GM12875 (cell line): ENCODE measurements around the gene SENP8.

Experiments used
- H3K4me3 ChIP-seq: one replicate; pipeline ENCODE4 v1.5.1; 2011; ENCODE audit warnings: low read depth, low read length, control low read depth
- TF ChIP-seq, protein P1 (sequence below): IDR thresholded peaks from 2 replicates; pipeline ENCODE4 v1.5.1; 2011; ENCODE audit warnings: low read depth, mild to moderate bottlenecking, control low read depth, inconsistent platforms, low read length, moderate library complexity, borderline replicate concordance; ENCODE audit not compliant: insufficient read depth

SENP8 gene

GRCh38 chr15:72163719-72164118, 45.5 kb downstream of the SENP8 start:
- no peak overlapping the region for H3K4me3 ChIP-seq
- TF ChIP-seq, protein P1, sequence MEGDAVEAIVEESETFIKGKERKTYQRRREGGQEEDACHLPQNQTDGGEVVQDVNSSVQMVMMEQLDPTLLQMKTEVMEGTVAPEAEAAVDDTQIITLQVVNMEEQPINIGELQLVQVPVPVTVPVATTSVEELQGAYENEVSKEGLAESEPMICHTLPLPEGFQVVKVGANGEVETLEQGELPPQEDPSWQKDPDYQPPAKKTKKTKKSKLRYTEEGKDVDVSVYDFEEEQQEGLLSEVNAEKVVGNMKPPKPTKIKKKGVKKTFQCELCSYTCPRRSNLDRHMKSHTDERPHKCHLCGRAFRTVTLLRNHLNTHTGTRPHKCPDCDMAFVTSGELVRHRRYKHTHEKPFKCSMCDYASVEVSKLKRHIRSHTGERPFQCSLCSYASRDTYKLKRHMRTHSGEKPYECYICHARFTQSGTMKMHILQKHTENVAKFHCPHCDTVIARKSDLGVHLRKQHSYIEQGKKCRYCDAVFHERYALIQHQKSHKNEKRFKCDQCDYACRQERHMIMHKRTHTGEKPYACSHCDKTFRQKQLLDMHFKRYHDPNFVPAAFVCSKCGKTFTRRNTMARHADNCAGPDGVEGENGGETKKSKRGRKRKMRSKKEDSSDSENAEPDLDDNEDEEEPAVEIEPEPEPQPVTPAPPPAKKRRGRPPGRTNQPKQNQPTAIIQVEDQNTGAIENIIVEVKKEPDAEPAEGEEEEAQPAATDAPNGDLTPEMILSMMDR: no peak

GRCh38 chr15:72166716-72167417, 48.7 kb downstream of the SENP8 start:
- H3K4me3 ChIP-seq: no peak overlapping the region
- TF ChIP-seq, protein P1: no peak

DNA sequence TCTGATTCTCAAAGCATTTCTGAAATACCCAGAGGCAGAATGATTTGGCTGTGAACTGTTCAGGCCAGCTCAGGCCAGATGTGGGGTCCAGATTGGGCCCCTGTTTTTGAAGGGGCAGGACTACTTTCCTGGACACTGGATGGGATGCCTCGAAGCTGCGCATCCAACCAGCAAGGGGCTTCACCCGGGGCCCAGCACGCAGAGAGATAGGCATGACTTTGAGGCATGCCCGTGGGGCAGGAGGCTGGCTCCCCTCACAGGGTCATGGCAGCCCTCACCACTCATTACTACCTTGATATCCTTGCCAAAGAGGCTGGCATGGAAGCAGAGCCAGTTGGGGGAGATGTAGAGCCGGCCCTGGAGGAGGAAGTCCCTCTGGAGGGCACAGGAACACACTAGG, 49.2 kb downstream of the SENP8 start:
- TF ChIP-seq, protein P1: no peak
- H3K4me3 ChIP-seq: no peak overlapping the region

DNA sequence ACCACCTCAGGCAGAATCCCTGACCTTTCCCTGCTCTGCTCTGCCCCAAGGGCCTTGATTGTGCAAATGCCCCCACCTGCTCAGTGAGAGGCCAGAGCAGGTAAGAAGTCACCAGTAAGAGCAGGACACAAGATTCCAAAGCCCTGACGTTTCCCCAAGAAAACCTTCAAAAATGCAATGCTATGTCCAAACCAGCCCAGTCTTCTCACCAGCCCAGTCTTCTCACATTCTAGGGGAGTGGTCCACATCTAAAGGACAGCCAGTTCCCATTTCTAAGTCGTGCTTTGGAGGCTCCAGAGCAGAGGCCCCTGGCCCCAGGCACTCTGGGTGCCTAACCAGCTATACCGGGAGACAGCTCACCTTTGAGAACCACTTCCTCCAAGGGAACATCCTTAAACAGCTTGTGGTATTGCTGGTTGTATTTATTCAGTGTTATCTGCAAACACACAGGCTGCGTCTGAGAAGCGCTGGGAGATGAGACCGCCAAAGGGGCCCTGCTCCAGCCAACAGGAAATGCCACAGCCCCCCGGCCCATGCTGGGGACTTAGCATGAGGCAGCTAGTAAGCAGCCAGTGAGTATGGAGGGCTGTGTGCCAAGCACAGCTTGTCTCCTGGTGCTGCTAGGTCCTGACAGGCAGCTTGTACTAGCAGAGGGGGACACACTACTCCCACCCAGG, 50.1 kb downstream of the SENP8 start:
- no peak overlapping the region for H3K4me3 ChIP-seq
- TF ChIP-seq, protein P1: no peak

GRCh38 chr15:72168808-72169190, 50.6 kb downstream of the SENP8 start:
- no peak overlapping the region for H3K4me3 ChIP-seq
- TF ChIP-seq, protein P1: no peak

DNA sequence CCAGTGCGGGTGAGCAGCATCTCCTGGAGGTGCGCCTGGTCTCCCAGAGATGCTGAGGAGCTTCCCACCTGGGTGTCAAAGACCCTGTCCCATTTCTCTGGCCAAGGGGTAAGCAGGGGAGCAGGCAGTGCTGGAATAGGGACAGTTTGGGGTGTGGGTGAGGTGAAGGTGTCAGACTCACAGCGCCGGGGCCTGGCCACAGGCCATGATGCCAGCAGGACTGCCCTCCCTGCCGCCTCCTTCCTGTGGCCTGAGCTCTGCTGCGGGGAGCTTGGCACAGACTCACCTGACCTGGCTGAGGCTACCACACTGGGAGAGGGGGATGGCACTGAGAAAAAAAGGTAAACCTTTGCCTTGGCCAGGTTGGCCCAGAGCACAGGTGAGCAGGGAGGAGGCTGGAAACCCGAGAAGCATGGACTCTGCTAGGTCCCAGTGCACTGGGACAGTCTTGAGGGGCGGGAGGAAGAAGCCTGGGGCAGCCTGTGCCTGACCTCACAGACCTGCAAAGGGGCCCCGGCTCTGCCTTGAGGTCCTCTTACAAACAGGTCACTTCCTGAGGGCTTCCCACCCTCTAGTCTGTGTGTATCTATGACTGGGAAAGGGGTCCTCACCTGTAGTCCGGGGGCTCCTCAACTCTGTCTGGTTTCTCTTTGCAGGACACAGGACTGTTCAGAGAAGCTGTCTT, 51.2 kb downstream of the SENP8 start:
- no peak overlapping the region for H3K4me3 ChIP-seq
- TF ChIP-seq, protein P1: no peak

- TF ChIP-seq, protein P1: no peak
- H3K4me3 ChIP-seq: no peak overlapping the region
These were observed 51.9 kb downstream of the SENP8 start for GRCh38 chr15:72169921-72170611.
